ENCODE data around the gene EIF4E3.

EIF4E3 gene

GRCh38 chr3:71723452-71724170 is 1.6 kb downstream of the EIF4E3 start:
- no peak for DNase-seq (ENCODE audit: low spot score)

GRCh38 chr3:71722693-71723092 is 2.5 kb downstream of the EIF4E3 start:
- no peak for DNase-seq (ENCODE audit: low spot score)

GRCh38 chr3:71721651-71722157 is 3.5 kb downstream of the EIF4E3 start:
- DNase-seq (ENCODE audit: low spot score): no peak

- no peak for DNase-seq (ENCODE audit: low spot score)
These were observed 4.2 kb downstream of the EIF4E3 start for GRCh38 chr3:71721002-71721401.

GRCh38 chr3:71718072-71718471 is 7.1 kb downstream of the EIF4E3 start:
- DNase-seq (ENCODE audit: low spot score): no peak

GRCh38 chr3:71714595-71714994 is 10.6 kb downstream of the EIF4E3 start:
- no peak for DNase-seq (ENCODE audit: low spot score)

GRCh38 chr3:71713041-71713440 is 12.2 kb downstream of the EIF4E3 start:
- DNase-seq (ENCODE audit: low spot score): no peak

GRCh38 chr3:71710906-71711494 is 14.2 kb downstream of the EIF4E3 start:
- peak; percentile 36 for DNase-seq (ENCODE audit: low spot score)

GRCh38 chr3:71709908-71710511 is 15.2 kb downstream of the EIF4E3 start:
- DNase-seq (ENCODE audit: low spot score): no peak

- no peak for DNase-seq (ENCODE audit: low spot score)
These were observed 16.6 kb downstream of the EIF4E3 start for GRCh38 chr3:71708476-71709105.

- no peak for DNase-seq (ENCODE audit: low spot score)
These were observed 17.6 kb downstream of the EIF4E3 start for GRCh38 chr3:71707595-71707994.

- no peak for DNase-seq (ENCODE audit: low spot score)
These were observed 19.5 kb downstream of the EIF4E3 start for GRCh38 chr3:71705681-71706080.

GRCh38 chr3:71704915-71705314 is 20.3 kb downstream of the EIF4E3 start:
- DNase-seq (ENCODE audit: low spot score): no peak

GRCh38 chr3:71703797-71704196 is 21.4 kb downstream of the EIF4E3 start:
- DNase-seq (ENCODE audit: low spot score): no peak

- no peak for DNase-seq (ENCODE audit: low spot score)
These were observed 22.8 kb downstream of the EIF4E3 start for GRCh38 chr3:71702131-71703024.

- DNase-seq (ENCODE audit: low spot score): no peak
These were observed 23.9 kb downstream of the EIF4E3 start for GRCh38 chr3:71701251-71701762.

- DNase-seq (ENCODE audit: low spot score): no peak
These were observed 30.2 kb downstream of the EIF4E3 start for GRCh38 chr3:71695000-71695482.

- DNase-seq (ENCODE audit: low spot score): peak; percentile 27
These were observed 30.7 kb downstream of the EIF4E3 start for GRCh38 chr3:71694358-71694999.

- no peak for DNase-seq (ENCODE audit: low spot score)
These were observed 31.6 kb downstream of the EIF4E3 start for GRCh38 chr3:71693641-71694040.

- no peak for DNase-seq (ENCODE audit: low spot score)
These were observed 33.1 kb downstream of the EIF4E3 start for GRCh38 chr3:71692139-71692538.

GRCh38 chr3:71690341-71690841 is 34.8 kb downstream of the EIF4E3 start:
- DNase-seq (ENCODE audit: low spot score): no peak

Measured in LoVo (cell line).